Measurements from ENCODE around the gene TPGS1. TPM values are rescaled to one million over a fixed set of nuclear protein-coding genes. Genes with fewer than 3 reads are reported as not detected.

TPGS1 gene
- total and polyA plus RNA-seq, 2 of the 8 experiments (the other 6 are each of a cell fraction or from before 2014, with no cell fraction given) = 9.1 to 10.6 TPM

GRCh38 chr19:498977-499623, 8.2 kb upstream of the TPGS1 start:
- WGBS, 2 experiments (ENCODE audit: extremely low coverage in 1 of 2, insufficient coverage in 1 of 2, insufficient read length in 1 of 2, insufficient replicate concordance in 2 of 2, low coverage in 1 of 2, low lambda C conversion rate in 2 of 2, missing lambda C conversion rate in 1 of 2) = 75% methylated on average over 28 of the region's 31 CpGs; no CpG with 5 or more reads in 1 of the 2 experiments

More at GRCh38 chr19:498977-499623, 8.2 kb upstream of the TPGS1 start:
- H3K9ac ChIP-seq (replicated peaks in 1 of 4; ENCODE audit: extremely low read depth in 1 of 4, low read depth in 3 of 4, low read length in 3 of 4) = no peak overlapping the region
- peak overlapping the region; percentile 90; the same call in 1 of the 2 replicates for H2BK12ac ChIP-seq (ENCODE audit: low read depth, low read length)
- peak overlapping the region; percentile 96; the same call in 1 of the 2 replicates for H2AK5ac ChIP-seq (ENCODE audit: low read depth, low read length)
- H2BK120ac ChIP-seq (replicated peaks; ENCODE audit: low read depth, low read length) = no peak overlapping the region
- no peak overlapping the region for H2BK5ac ChIP-seq (ENCODE audit: low read depth, low read length)
- no peak overlapping the region for H3K27ac ChIP-seq (ENCODE audit: low read depth, low read length)
- peaks cover 0 to 7% of the 10 kb centered on the region in 2 experiments for H4K20me1 ChIP-seq (replicated peaks in 1 of 2; ENCODE audit: control insufficient read depth in 1 of 2, insufficient read depth in 2 of 2, low read length in 2 of 2)
- no peak for FAIRE-seq
- H3K23me2 ChIP-seq (ENCODE audit: low read depth, low read length) = peaks cover 10% of the 10 kb centered on the region; the same call in 1 of the 2 replicates
- H3K4me3 ChIP-seq (ENCODE audit: extremely low read depth in 1 of 4, insufficient read depth in 2 of 4, low read depth in 3 of 4, low read length in 4 of 4) = no peak overlapping the region
- H3K36me3 ChIP-seq (ENCODE audit: control insufficient read depth in 2 of 4, insufficient read depth in 4 of 4, low read length in 3 of 4) = peaks cover 0 to 3% (median 0%) of the 10 kb centered on the region in 4 experiments; a peak in 1 of 8 replicates
- no peak overlapping the region for H2AFZ ChIP-seq (ENCODE audit: low read length)
- H4K91ac ChIP-seq (replicated peaks; ENCODE audit: insufficient read length, low read length) = no peak overlapping the region
- TF ChIP-seq KDM5A (IDR thresholded peaks at IDR 0.05; ENCODE audit: low read length) (no peak), KDM1A (IDR thresholded peaks at IDR 0.05; ENCODE audit: borderline replicate concordance, low read length) (peak; percentile 93)
- H2BK15ac ChIP-seq (ENCODE audit: low read length) = peak overlapping the region; percentile 81; the same call in 1 of the 2 replicates
- H3K27me3 ChIP-seq (replicated peaks in 1 of 4; ENCODE audit: control insufficient read depth in 3 of 4, extremely low read depth in 1 of 4, insufficient read depth in 3 of 4, low read length in 3 of 4) = peaks cover 19 to 26% (median 22%) of the 10 kb centered on the region in 4 experiments
- no peak overlapping the region for H2BK20ac ChIP-seq (ENCODE audit: low read length)
- no peaks in the 10 kb centered on the region for H3K79me2 ChIP-seq (ENCODE audit: control insufficient read depth in 1 of 2, insufficient read depth in 2 of 2, low read length in 2 of 2)
- H4K8ac ChIP-seq (ENCODE audit: extremely low read depth, insufficient read depth, low read length) = no peak overlapping the region
- no peak overlapping the region for H4K5ac ChIP-seq (ENCODE audit: insufficient read length, low read depth, low read length)
- peak overlapping the region in 1 of 2 experiments; percentile 80; a peak in 1 of 4 replicates for H3K4me2 ChIP-seq (ENCODE audit: insufficient read depth in 1 of 2, low read depth in 2 of 2, low read length in 2 of 2)
- no peak overlapping the region for H3K14ac ChIP-seq (ENCODE audit: insufficient read length)
- no peaks in the 10 kb centered on the region for H3K79me1 ChIP-seq (ENCODE audit: low read depth, low read length)
- peak in 1 of 2 experiments; percentile 58 for DNase-seq (ENCODE audit: low read depth in 1 of 2, low spot score in 2 of 2)
- H3K56ac ChIP-seq (replicated peaks; ENCODE audit: insufficient read length, low read depth, low read length) = no peak overlapping the region
- H3K23ac ChIP-seq (ENCODE audit: insufficient read length) = no peak overlapping the region
- no peaks in the 10 kb centered on the region for H3K9me3 ChIP-seq (ENCODE audit: insufficient read depth in 2 of 2, low read depth in 1 of 2, low read length in 1 of 2)
- no peak overlapping the region for H3K18ac ChIP-seq (ENCODE audit: extremely low read depth, low read length)
- CTCF ChIA-PET (ENCODE audit: partially characterized antibody) = interaction anchor here (1.0 to 1.5 kb wide), 2 partner anchors 11 to 12 kb away, joined by 3 to 6 read pairs; no protein-coding TSS in a partner anchor
- no peak overlapping the region for H3K4ac ChIP-seq (replicated peaks; ENCODE audit: insufficient read length, low read depth, low read length)
- POLR2A ChIA-PET (ENCODE audit: partially characterized antibody) = interaction anchor here (1.1 to 2.8 kb wide), 3 partner anchors 11 to 43 kb away, joined by 4 to 8 read pairs (median 5); partner anchors contain the start of gene CDC34
- peaks cover 0 to 12% (median 8%) of the 10 kb centered on the region in 4 experiments; a peak in 5 of 7 replicates for H3K4me1 ChIP-seq (replicated peaks in 1 of 4; ENCODE audit: control insufficient read depth in 3 of 4, insufficient read depth in 4 of 4, low read length in 3 of 4)
